GM12891 (cell line): ENCODE measurements around the gene IQCH.

Source experiments
- DNase-seq: peaks from one replicate; pipeline ENCODE4 v3.0.0; 2011; ENCODE audit warnings: low spot score; ENCODE audit not compliant: insufficient read length
- FAIRE-seq: peaks from 2 replicates; lab custom pipeline; 2011; peaks lifted over from hg19 to GRCh38; lab: Jason Lieb, UNC
- PAX5 ChIP-seq: IDR thresholded peaks from 2 replicates; pipeline ENCODE4 v1.6.1; 2011; ENCODE audit warnings: low read length, moderate library complexity, mild to moderate bottlenecking; ENCODE audit not compliant: insufficient read depth, severe bottlenecking
- POLR2A ChIP-seq: IDR thresholded peaks from 2 replicates; pipeline ENCODE4 v1.6.1; 2011; ENCODE audit warnings: low read depth, low read length, control low read depth
- POLR2AphosphoS5 ChIP-seq: IDR thresholded peaks from 2 replicates; pipeline ENCODE4 v1.6.1; 2011; ENCODE audit warnings: low read depth, low read length, control low read depth
- POU2F2 ChIP-seq: IDR thresholded peaks from 2 replicates; pipeline ENCODE4 v1.6.1; 2011; ENCODE audit warnings: low read depth, mild to moderate bottlenecking, control low read depth, low read length, moderate library complexity
- SPI1 ChIP-seq: IDR thresholded peaks from 2 replicates; pipeline ENCODE4 v1.6.1; 2011; ENCODE audit warnings: low read depth, low read length, control low read depth
- TAF1 ChIP-seq: IDR thresholded peaks from 2 replicates; pipeline ENCODE4 v1.6.1; 2011; ENCODE audit warnings: low read depth, low read length, control low read depth

IQCH gene

GRCh38 chr15:67549736-67550135, 295.1 kb downstream of the IQCH start:
- TF ChIP-seq POLR2A (no peak), PAX5 (no peak), POLR2AphosphoS5 (no peak), TAF1 (no peak), SPI1 (no peak), POU2F2 (no peak)
- FAIRE-seq = no peak

GRCh38 chr15:67550522-67550921, 295.9 kb downstream of the IQCH start:
- TF ChIP-seq POLR2A (no peak), TAF1 (no peak), PAX5 (no peak), POU2F2 (no peak), POLR2AphosphoS5 (no peak), SPI1 (no peak)
- DNase-seq = no peak
- no peak for FAIRE-seq

More at GRCh38 chr15:67549736-67550135, 295.1 kb downstream of the IQCH start:
- DNase-seq = no peak

GRCh38 chr15:67551207-67551743, 296.7 kb downstream of the IQCH start:
- DNase-seq = no peak
- FAIRE-seq = no peak
- TF ChIP-seq PAX5 (no peak), POU2F2 (no peak), POLR2A (no peak), POLR2AphosphoS5 (no peak), TAF1 (no peak), SPI1 (no peak)
